ENCODE results near the gene ANKRD35.
A peak's percentile ranks its signal among the peaks of the same experiment; 100 is the strongest.

ANKRD35 gene

DNA sequence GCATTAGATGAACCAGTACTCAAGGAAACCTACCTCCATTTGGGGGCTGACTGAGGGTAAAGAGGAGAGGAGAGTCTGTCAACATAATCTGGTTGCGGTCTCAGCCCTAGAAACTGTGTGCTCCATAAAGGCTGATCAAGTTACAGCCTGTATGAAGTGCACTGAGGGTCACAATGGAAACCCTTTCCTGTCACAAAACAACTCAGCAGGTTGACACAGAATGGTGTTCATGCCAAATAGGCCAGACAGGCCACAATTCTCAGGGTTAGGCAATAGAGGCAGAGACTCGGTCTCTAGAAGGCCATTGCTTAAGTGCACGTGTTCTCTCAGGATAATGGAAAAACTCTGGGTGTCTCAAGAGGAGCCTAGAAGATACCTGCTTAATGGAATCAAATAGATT, 4.1 kb upstream of the ANKRD35 start:
- TF ChIP-seq, protein P1, sequence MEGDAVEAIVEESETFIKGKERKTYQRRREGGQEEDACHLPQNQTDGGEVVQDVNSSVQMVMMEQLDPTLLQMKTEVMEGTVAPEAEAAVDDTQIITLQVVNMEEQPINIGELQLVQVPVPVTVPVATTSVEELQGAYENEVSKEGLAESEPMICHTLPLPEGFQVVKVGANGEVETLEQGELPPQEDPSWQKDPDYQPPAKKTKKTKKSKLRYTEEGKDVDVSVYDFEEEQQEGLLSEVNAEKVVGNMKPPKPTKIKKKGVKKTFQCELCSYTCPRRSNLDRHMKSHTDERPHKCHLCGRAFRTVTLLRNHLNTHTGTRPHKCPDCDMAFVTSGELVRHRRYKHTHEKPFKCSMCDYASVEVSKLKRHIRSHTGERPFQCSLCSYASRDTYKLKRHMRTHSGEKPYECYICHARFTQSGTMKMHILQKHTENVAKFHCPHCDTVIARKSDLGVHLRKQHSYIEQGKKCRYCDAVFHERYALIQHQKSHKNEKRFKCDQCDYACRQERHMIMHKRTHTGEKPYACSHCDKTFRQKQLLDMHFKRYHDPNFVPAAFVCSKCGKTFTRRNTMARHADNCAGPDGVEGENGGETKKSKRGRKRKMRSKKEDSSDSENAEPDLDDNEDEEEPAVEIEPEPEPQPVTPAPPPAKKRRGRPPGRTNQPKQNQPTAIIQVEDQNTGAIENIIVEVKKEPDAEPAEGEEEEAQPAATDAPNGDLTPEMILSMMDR (IDR thresholded peaks at IDR 0.05; ENCODE audit: unreplicated experiment in 3 of 3), result no peak
- H3K36me3 Mint-ChIP-seq (ENCODE audit: low read depth), result no peaks in the 10 kb centered on the region
- H3K27me3 Mint-ChIP-seq (ENCODE audit: low read depth), result peaks cover 14% of the 10 kb centered on the region
- H3K27ac Mint-ChIP-seq, result peak overlapping the region in 1 of 3 experiments; percentile 56
- H3K4me1 Mint-ChIP-seq, result peaks cover 61% of the 10 kb centered on the region
- no peaks in the 10 kb centered on the region for H3K9me3 Mint-ChIP-seq
- no peak overlapping the region for H3K4me3 Mint-ChIP-seq

DNA sequence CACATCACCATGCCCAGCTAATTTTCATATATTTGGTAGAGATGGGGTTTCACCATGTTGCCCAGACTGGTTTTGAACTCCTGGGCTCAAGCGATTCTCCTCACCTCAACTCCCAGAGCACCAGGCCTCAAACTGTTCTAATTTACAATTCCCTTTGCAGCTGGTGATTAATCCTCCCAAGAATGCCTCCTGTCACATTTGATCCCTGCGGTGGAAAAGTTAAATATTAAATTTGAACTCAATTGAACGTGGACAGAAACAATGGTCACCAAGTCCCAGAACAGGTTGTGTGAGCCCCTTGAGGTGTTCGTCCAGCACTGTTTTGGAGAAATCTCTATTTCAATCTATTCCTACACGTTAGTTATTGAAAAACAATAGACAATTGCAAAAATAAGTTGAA, 2.0 kb upstream of the ANKRD35 start:
- Mint-ChIP-seq H3K4me3 (peak overlapping the region; percentile 41 to 65 (median 53)), H3K9me3 (no peaks in the 10 kb centered on the region), H3K27ac (peak overlapping the region; percentile 75 to 94 (median 83)), H3K36me3 (ENCODE audit: low read depth) (no peaks in the 10 kb centered on the region), H3K27me3 (ENCODE audit: low read depth) (peaks cover 33% of the 10 kb centered on the region), H3K4me1 (peaks cover 49% of the 10 kb centered on the region)
- TF ChIP-seq, protein P1 (IDR thresholded peaks at IDR 0.05; ENCODE audit: unreplicated experiment in 3 of 3), result no peak

DNA sequence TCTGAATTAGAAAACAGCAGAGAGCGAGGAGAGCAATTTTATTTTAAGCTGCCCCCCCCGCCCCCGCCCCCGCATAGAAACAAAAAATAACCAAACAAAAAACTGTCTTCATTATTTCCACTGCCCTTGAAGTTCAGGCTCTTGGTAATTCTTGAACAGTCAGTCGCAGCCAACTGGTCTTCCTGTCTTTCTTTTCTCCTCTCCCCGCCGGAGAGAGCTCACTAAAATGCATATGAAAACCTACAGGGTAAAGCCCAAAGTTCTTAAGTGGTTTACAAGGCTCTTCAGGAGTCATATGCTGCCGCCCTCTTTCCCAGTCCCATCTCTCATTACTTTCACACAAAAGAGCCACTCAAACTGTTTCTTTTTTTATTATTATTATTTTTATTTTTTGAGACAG, 1.1 kb upstream of the ANKRD35 start:
- peaks cover 42% of the 10 kb centered on the region for H3K4me1 Mint-ChIP-seq

DNA sequence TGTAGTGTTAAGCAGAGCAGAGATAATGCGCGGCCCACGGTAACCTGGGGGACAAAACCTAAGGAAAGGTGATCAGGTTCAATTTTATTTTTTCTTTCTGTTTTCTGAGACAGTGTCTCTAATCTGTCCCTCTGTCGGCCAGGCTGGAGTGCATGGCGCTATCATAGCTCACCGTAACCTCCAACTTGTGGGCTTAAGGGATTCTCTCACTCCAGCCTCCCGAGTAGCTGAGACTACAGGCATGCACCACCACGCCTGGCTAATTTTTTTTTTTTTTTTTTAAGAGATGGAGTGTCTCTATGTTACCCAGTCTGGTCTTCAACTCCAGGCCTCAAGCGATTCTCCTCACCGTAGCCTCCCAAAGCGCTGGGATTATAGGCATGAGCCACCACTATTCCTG, 724 bp upstream of the ANKRD35 start:
- peak overlapping the region in 2 of 3 experiments; percentile 57 to 84 for H3K27ac Mint-ChIP-seq
- H3K4me1 Mint-ChIP-seq, result peaks cover 38% of the 10 kb centered on the region
- TF ChIP-seq, protein P1 (IDR thresholded peaks at IDR 0.05; ENCODE audit: unreplicated experiment in 3 of 3), result no peak

More for the DNA sequence above, 1.1 kb upstream of the ANKRD35 start:
- H3K9me3 Mint-ChIP-seq, result no peaks in the 10 kb centered on the region
- peak overlapping the region; percentile 76 to 87 (median 78) for H3K4me3 Mint-ChIP-seq
- peaks cover 38% of the 10 kb centered on the region for H3K27me3 Mint-ChIP-seq (ENCODE audit: low read depth)
- TF ChIP-seq, protein P1 (IDR thresholded peaks at IDR 0.05; ENCODE audit: unreplicated experiment in 3 of 3), result no peak
- no peaks in the 10 kb centered on the region for H3K36me3 Mint-ChIP-seq (ENCODE audit: low read depth)
- peak overlapping the region; percentile 40 to 84 (median 57) for H3K27ac Mint-ChIP-seq

DNA sequence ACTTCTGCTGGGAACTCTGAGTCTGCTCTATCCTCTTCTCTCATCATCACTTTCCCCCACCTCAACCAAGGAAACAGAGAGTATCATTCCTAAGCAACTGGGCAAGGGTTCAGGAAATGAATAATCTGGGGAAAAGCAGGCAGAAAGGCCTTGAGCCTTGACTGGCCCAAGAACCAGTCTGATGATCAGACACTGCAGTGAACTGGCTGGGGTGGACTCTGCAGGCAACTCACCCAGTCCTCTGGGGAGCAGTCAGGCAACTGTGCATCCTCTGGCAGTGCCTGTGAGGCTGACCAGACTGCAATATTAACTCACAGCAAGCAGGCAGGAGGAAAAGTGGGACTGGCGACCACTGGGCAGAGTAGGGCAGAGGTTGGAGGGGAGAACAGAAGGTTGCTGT, 991 bp downstream of the ANKRD35 start:
- Mint-ChIP-seq H3K27me3 (ENCODE audit: low read depth) (peaks cover 38% of the 10 kb centered on the region), H3K27ac (no peak overlapping the region), H3K4me1 (peaks cover 35% of the 10 kb centered on the region), H3K9me3 (no peaks in the 10 kb centered on the region), H3K36me3 (ENCODE audit: low read depth) (no peaks in the 10 kb centered on the region), H3K4me3 (peak overlapping the region; percentile 76 to 87 (median 78))
- TF ChIP-seq, protein P1 (IDR thresholded peaks at IDR 0.05; ENCODE audit: unreplicated experiment in 3 of 3), result no peak

More for the DNA sequence above, 724 bp upstream of the ANKRD35 start:
- Mint-ChIP-seq H3K9me3 (no peaks in the 10 kb centered on the region), H3K36me3 (ENCODE audit: low read depth) (no peaks in the 10 kb centered on the region), H3K27me3 (ENCODE audit: low read depth) (peaks cover 38% of the 10 kb centered on the region), H3K4me3 (peak overlapping the region; percentile 76 to 87 (median 78))

DNA sequence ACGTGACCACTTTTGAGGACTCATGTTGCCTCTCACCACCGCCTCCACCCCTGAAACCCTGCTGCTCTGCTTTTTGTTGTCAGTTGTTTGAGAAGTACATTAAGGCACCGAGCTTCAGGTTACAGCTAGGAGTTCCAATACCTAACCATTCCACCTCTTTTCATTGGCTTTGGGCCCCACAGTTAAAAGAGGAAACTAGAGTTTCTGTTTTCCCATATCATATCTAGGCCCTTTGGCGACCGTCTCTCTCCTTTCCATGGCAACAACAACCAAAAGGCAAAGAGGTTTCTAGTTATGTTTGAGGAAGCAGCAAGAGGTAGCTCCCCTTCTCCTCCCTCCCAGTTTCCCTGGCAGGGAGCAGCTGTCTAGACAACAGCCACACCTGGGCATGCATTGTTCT, 5.9 kb downstream of the ANKRD35 start:
- Mint-ChIP-seq H3K27me3 (ENCODE audit: low read depth) (peaks cover 29% of the 10 kb centered on the region), H3K4me1 (peaks cover 6% of the 10 kb centered on the region), H3K36me3 (ENCODE audit: low read depth) (no peaks in the 10 kb centered on the region), H3K27ac (peak overlapping the region in 1 of 3 experiments; percentile 21), H3K9me3 (no peaks in the 10 kb centered on the region), H3K4me3 (no peak overlapping the region)
- TF ChIP-seq, protein P1 (IDR thresholded peaks at IDR 0.05; ENCODE audit: unreplicated experiment in 3 of 3), result no peak
